SK-N-MC (cell line): ENCODE data around the gene ARID1B.

Experiments used
- EZH2 ChIP-seq: fragments of 200-600 bp; sonication (generic); IDR thresholded peaks from one replicate; pipeline ENCODE4 v1.6.1; 2017; ENCODE audit warnings: antibody characterized with exemption
- POLR2AphosphoS5 ChIP-seq: IDR thresholded peaks from 2 replicates; pipeline ENCODE4 v1.6.1; 2012; ENCODE audit warnings: mild to moderate bottlenecking, low read depth, low read length, borderline replicate concordance

DNA sequence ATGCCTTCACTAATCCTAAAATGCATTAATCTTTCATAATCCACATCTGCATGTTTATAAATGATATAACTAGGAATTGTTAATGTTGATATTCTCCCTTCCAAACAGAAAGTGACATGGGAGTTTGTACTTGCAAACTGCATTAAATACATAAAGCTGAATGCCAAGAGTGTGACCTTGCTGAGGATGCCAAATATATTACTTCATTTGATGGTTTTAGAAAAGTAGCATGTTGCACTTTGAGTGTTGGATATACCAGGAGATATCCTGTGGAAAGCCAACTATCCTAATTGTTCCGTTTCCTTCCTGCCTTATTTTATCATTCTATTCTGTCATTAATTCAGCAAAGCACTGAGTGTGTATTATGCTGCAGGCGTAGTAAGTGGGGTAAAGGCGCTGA is 316.4 kb downstream of the ARID1B start:
- no peak for TF ChIP-seq EZH2
- no peak for TF ChIP-seq POLR2AphosphoS5
